HG03457 (cell line): Measurements from ENCODE around the gene ATP8B1.
"Not testable (repeated sequence)": the region's sequence is repeated elsewhere in the genome, so short reads cannot be mapped to it uniquely, and the experiment has no call there.

Experiments
- ATAC-seq: cut with Tn5 transposase; IDR thresholded peaks from one replicate; pipeline ENCODE4 v1.9.1; 2021; ENCODE audit warnings: moderate number of reproducible peaks; ENCODE audit not compliant: unreplicated experiment

The ATP8B1 gene

GRCh38 chr18:57771193-57771592, 31.9 kb downstream of the ATP8B1 start:
- no peak for ATAC-seq

- no peak for ATAC-seq
Observed at GRCh38 chr18:57768537-57769326, 34.4 kb downstream of the ATP8B1 start.

DNA sequence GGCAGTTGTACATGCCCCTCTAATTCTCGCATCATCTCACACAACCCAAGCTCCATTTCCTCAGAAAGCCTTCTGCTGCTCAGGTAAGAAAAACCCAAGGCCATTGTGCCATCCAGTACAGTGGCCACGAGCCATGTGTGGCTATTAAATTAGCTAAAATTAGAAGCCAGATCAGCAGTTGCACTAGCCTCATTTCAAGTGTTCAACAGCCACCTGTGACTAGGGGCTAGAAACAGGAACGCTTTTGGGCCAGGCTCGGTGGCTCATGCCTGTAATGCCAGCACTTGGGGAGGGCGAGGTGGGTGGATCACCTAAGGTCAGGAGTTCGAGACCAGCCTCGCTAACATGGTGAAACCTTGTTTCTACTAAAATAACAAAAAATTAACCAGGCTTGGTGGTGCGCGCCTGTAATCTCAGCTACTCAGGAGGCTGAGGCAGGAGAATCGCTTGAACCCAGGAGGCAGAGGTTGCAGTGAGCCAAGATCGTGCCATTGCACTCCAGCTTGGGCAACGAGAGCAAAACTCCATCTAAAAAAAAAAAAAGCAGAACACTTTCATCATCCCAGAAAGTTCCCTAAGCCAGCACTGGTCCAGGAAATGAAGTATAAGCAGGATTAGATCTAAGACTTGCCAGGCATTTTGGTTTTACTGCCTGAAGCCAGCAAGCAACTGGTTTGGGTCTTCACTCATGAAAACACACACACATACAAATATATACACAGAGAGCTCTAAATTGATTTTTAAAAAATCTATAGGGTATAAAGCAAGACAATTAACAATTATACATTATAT, 35.7 kb downstream of the ATP8B1 start:
- ATAC-seq = no peak

DNA sequence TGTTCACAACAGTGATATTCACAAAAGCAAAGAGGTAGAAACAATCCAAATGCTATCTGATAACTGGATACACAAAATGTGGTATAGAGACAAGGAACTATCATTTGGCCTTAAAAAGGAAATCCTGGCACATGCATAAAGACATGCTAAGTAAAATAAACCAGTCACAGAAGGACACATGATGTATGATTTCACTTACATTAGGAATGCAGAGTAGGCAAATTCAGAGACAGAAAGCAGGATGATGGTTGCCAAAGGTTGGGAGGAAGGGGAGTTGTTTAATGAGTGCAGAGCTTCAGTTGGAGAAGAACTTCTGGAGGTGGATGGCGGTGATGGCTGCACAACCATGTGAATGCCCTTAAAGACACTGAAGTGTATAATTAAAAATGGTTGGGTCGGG, 38.1 kb downstream of the ATP8B1 start:
- no peak for ATAC-seq

DNA sequence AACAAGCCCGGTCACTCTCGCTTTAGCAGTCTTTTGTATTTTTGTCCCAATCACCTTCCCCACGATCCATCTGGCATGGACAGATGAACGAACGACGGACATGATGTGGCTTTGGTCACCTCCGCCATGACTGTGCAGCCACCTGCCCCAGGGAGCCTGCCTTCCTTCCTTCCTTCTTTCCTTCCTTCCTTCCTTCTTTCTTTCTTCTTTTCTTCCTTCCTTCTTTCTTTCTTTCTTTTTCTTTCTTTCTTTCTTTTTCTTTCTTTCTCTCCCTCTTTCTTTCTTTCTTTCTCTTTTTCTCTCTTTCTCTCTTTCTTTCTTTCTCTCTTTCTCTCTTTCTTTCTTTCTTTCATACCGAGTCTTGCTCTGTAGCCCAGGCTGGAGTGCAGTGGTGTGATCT, 39.0 kb downstream of the ATP8B1 start:
- no peak for ATAC-seq

GRCh38 chr18:57762686-57763085, 40.4 kb downstream of the ATP8B1 start:
- ATAC-seq = no peak

DNA sequence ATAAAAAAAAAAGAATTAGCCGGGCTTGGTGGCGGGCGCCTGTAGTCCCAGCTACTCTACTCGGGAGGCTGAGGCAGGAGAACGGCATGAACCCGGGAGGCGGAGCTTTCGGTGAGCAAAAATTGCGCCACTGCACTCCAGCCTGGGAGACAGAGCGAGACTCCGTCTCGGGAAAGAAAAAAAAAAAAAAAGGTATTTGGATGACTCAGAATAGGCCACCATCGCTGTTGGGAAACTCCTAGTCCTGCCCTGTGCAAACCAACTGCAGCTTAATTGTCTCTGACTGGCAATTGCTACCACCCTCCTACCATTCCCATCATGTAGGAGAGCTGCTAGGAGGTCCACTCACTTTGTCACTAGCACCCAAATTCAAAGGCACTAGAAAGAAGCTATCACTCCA, 43.5 kb downstream of the ATP8B1 start:
- no peak for ATAC-seq

DNA sequence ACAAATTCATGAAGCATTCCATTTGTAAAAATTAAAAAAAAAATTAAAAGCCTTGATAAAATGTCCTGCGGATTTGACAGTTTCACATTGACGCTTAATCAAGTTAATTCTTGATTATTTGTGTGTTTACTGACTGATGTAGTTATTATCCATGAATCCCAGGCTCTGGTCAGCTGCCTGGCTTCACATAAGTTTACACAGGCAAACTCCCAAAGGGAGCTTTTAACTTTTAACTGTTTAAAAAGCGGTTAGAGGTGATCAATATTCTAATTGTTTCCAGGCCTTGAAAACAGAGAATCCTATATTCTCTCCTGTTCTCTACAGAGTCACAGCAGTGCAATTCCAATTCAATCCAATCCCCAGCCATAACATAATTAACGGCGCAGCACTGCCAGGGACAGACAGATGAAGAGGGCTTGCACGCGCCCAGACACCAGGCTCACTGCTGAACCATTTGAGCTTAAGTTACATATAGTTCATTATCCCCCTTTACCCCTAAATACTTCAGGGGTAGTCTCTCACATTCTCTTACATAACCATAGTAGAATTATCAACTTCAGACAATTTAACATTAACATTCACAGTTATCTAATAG, 47.5 kb downstream of the ATP8B1 start:
- ATAC-seq = no peak

DNA sequence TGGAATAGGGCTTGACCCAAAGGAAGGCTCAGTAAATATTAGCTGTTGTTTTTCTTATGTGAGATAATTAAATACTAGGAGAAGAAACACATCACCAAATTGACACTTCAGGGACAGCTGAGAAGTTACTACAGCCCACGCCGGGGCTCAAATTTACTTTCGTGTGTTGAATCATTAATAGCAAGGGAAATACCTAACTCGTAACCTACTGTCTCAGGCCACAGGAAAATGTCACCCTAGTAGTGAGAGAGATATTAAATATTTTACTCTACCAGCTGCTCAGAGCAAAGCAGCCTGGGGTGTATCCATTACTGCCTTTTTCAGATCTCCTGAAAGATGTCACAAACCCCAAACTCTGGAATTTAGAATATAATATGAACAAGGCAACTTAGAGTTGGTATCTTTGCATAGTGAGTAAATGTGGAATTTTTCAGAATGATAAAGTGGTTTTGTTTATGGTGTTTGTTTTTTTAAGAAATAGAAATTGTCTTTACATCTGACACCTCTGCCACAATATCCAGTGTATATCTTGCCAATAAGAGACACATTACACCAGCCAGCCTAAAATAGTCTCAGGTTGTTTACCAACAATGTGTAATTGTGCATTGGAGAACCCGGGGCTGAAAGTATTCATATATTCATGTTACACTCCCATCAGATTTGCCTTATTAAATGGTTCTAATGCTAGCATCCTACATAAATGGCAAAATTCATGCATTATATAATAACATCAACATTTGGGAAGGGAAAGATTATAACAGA, 48.4 kb downstream of the ATP8B1 start:
- peak; percentile 89 for ATAC-seq

GRCh38 chr18:57753063-57753462, 50.1 kb downstream of the ATP8B1 start:
- no peak for ATAC-seq

DNA sequence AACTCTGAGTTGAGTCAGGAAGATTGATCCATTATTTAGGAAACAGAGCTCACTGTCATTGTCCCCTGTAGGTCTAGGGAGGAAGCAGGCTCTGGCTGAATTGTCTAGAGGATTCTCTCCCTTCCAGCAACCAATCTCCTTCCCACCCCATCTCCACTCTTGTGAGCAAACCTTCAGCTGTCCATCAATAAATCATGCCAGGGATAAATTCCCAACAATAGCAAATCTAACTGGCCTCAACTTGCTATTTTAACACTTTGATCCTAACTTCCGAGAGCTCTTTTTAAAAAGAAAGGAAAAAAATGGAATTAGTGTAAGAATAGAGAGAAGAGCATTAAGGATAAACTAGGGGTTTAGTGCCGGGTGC, 53.5 kb downstream of the ATP8B1 start:
- no peak for ATAC-seq

- peak; percentile 70 for ATAC-seq
Observed at GRCh38 chr18:57748770-57749603, 54.1 kb downstream of the ATP8B1 start.

DNA sequence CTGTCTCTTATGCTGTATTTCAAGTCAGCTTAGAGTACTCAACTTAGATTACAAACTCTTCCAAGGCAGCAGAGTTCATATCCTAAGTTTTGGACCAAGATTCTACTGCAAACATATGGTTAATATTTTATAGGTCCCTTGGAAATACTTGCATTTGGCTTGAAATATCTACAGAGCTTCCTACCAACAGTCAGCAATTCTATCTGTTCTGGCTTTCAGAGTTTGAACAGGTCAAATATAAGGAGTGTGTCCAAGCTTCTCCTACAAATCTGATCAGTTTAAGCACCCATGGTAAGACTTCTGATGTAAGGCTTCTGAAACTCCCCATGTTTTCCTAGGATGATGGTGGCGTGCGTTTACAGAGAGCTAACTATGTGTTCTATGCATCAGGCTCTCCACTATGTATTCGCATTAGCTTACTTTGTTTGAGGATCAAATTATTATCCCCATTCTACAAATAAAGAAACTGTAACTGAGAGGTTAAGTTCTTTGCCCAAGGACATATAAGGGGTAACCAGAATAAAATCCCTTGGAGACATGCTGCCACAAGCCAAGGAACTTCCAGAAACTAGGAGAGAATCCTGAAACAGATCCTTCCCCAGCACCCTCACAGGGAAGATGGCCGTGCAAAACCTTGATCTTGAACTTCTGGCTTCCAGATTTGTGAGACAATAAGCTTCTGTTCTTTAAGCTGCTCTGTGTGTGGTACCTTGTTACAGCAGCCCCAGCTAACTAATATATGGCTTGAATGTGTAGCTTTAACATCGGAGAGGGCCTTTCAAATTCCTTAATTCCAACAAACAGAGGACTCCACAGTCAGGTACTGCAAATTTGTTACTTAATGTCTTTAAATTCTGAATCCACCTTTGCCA, 55.1 kb downstream of the ATP8B1 start:
- no peak for ATAC-seq

GRCh38 chr18:57744211-57744694, 58.9 kb downstream of the ATP8B1 start:
- no peak for ATAC-seq

GRCh38 chr18:57743008-57743407, 60.1 kb downstream of the ATP8B1 start:
- no peak for ATAC-seq

GRCh38 chr18:57741273-57741672, 61.8 kb downstream of the ATP8B1 start:
- ATAC-seq = no peak

GRCh38 chr18:57738078-57738477, 65.0 kb downstream of the ATP8B1 start:
- ATAC-seq = no peak

DNA sequence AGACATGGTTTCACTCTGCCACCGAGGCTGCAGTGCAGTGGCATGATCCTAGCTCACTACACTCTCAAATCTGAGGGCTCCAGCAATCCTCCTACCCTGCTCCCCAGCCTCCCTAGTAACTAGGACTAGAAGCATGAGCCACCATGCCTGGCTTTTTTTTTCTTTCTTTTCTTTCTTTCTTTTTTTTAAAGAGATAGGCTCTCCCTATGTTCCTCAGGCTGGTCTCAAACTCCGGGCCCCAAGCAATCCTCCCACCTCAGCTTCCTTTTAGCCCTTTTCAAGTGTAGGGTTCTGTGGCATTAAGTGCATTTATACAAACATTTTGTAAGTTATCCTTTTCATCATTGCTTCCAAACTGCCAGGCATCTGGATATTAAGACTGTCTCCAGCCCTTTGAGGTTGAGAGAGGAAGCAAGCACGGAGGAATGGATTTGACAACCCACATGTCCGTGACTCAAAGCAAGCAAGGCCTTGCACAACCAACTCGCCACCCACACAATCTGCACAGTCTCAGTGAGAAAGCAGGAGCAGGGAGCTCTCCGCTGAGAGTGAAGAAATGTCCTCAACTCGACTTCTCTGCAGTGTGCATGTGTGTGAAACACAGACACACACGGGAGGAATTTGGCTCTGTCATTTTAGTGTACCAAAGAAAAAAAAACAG, 65.6 kb downstream of the ATP8B1 start:
- no peak for ATAC-seq

DNA sequence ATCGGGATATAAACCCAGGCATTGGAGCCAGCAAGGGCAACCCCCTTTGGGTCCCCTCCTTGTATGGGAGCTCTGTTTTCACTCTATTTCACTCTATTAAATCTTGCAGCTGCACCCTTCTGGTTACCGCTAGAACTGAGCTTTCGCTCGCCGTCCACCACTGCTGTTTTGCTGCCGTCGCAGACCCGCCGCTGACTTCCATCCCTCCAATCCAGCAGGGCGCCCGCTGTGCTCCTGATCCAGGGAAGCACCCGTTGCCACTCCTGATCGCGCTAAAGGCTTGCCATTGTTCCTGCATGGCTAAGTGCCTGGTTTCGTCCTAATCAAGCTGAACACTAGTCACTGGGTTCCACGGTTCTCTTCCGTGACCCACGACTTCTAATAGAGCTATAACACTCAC, 68.1 kb downstream of the ATP8B1 start:
- not testable (repeated sequence) for ATAC-seq
